ENCODE measurements around the gene SIKE1. TPM values are rescaled to one million over a fixed set of nuclear protein-coding genes. Genes with fewer than 3 reads are reported as not detected.
"Not testable (repeated sequence)": the region's sequence is repeated elsewhere in the genome, so short reads cannot be mapped to it uniquely, and the experiment has no call there.

SIKE1 gene
- 36.6 TPM for polyA plus RNA-seq (2013, experiment 1 of 2)
- 39.3 TPM for polyA plus RNA-seq (2013, experiment 2 of 2)

DNA sequence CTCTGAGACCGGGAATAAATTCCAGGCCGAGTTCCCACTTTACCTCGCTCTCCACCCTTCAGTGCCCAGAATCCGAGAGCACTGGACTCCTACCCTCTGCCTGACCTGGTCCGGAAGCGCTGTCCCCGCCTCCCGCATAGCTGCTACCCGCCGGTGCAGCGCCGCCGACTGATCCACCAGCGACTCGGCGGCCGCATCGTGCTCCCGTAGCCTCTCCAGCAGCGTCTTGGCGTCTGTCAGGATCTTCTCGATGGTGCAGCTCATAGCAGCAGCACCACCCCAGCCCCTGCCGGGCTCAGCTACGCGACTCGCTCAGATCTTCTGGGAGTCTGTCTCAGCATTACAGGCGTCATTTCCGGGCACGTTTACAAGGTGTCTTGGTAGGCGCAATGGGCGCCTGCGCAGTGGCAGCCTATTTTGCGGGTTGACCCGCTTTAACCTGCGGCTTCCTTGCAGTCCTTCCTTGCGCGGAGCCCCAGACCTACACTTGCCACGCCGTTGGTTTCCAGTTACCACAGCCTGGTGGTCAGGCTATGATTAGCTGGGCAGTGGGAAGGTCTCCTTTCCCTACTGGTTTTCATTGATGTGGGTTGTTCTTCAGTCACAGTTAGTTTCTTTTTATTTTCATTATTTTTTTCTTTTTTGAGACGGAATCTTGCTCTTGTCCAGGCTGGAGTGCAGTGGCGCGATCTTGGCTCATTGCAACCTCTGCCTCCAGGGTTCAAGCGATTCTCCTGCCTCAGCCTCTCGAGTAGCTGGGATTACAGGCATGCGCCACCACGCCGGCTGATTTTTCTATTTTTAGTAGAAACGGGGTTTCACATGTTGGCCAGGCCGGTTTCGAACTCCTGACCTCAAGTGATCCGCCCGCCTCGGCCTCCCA is at the start of gene SIKE1:
SIKE1 (minus strand) TSS at position 342 of the 883 bp plus-strand sequence; CDS start at position 264, 78 bp downstream.
- Histone ChIP-seq H3K36me3 (ENCODE audit: control insufficient read depth, insufficient read depth, low read length) (no peaks in the 10 kb centered on the region), H2BK120ac (ENCODE audit: low read depth, low read length) (no peak within 1 kb of the TSS), H3K4me3 (ENCODE audit: low read length) (peak within 1 kb of the TSS; percentile 91), H3K9ac (ENCODE audit: low read length) (peak within 1 kb of the TSS; percentile 96), H3K4me1 (ENCODE audit: control insufficient read depth, low read depth, low read length) (no peaks in the 10 kb centered on the region), H3K56ac (ENCODE audit: low read length) (peak within 1 kb of the TSS; percentile 99), H3K79me2 (ENCODE audit: control insufficient read depth, insufficient read depth, low read length) (peaks cover 5% of the 10 kb centered on the region), H3K4ac (ENCODE audit: low read depth, low read length) (peak within 1 kb of the TSS; percentile 58), H2AK5ac (ENCODE audit: low read length) (no peak within 1 kb of the TSS), H4K8ac (ENCODE audit: low read depth, low read length) (no peak within 1 kb of the TSS), H3K27me3 (ENCODE audit: insufficient read depth, low read length, poor library complexity) (no peaks in the 10 kb centered on the region), H2BK15ac (replicated peaks; ENCODE audit: low read depth) (no peak within 1 kb of the TSS), H4K5ac (ENCODE audit: low read length) (peak within 1 kb of the TSS; percentile 95), H3K27ac (ENCODE audit: low read depth, low read length) (peak within 1 kb of the TSS; percentile 90), H3K23ac (ENCODE audit: low read length) (no peak within 1 kb of the TSS), H3K4me2 (ENCODE audit: low read length) (peak within 1 kb of the TSS; percentile 97), H3K79me1 (ENCODE audit: low read length) (peaks cover 2% of the 10 kb centered on the region), H3K18ac (ENCODE audit: low read length) (no peak within 1 kb of the TSS), H2BK5ac (ENCODE audit: low read length) (peak within 1 kb of the TSS; percentile 67)
- DNase-seq, result peak; percentile 98
- WGBS (ENCODE audit: extremely low coverage, insufficient coverage, low lambda C conversion rate), result no CpG with 5 or more reads among the region's 53 CpGs

DNA sequence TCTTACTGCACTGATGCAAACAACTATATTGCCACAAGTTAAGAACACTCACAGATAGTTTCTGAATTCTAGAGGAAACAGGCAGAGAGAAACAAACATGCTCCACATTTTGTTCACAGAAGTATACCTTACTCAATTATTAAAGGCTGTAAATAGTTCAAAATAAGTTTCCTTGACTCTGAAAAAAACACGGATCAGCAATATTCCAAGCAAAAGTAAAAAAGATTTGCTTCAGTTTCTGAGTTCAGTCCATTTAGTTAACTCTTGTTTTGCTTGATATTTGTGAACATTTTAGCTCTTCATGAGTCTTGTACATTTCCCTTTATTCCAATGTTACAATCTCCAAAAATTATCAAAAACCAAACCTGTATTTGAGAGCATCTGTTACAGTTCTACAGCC is 49.6 kb upstream of the SIKE1 start:
- not testable (repeated sequence) for H3K4me3 ChIP-seq (ENCODE audit: low read length); H4K5ac ChIP-seq (ENCODE audit: low read length); H3K56ac ChIP-seq (ENCODE audit: low read length); H3K18ac ChIP-seq (ENCODE audit: low read length); H3K9ac ChIP-seq (ENCODE audit: low read length); H3K27me3 ChIP-seq (ENCODE audit: insufficient read depth, low read length, poor library complexity); H2BK15ac ChIP-seq (replicated peaks; ENCODE audit: low read depth); H2AK5ac ChIP-seq (ENCODE audit: low read length); H2BK120ac ChIP-seq (ENCODE audit: low read depth, low read length); DNase-seq; H3K79me1 ChIP-seq (ENCODE audit: low read length); H4K8ac ChIP-seq (ENCODE audit: low read depth, low read length); H3K27ac ChIP-seq (ENCODE audit: low read depth, low read length); H3K79me2 ChIP-seq (ENCODE audit: control insufficient read depth, insufficient read depth, low read length); H3K23ac ChIP-seq (ENCODE audit: low read length); H3K4ac ChIP-seq (ENCODE audit: low read depth, low read length); H3K4me2 ChIP-seq (ENCODE audit: low read length); H2BK5ac ChIP-seq (ENCODE audit: low read length); H3K4me1 ChIP-seq (ENCODE audit: control insufficient read depth, low read depth, low read length); H3K36me3 ChIP-seq (ENCODE audit: control insufficient read depth, insufficient read depth, low read length)
- no CpG with 5 or more reads among the region's 1 CpG for WGBS (ENCODE audit: extremely low coverage, insufficient coverage, low lambda C conversion rate)

DNA sequence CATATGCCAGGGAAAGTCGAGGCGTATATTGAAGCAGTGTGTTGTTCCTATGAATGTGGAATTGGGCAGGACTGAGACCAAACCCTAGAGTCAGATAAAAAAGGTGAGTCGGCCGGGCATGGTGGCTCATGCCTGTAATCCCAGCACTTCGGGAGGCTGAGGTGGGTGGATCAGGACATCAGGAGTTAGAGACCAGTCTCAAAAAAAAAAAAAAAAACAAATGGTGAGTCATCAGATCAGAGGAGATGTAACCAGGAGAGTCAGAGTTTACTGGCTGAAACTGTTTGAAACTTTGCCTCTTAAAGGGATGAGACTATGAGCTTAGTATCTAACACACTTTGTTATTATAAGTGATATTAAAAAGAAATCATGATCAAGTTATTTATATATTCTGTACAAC is 47.8 kb upstream of the SIKE1 start:
- Histone ChIP-seq H3K23ac (ENCODE audit: low read length) (no peak overlapping the region), H3K56ac (ENCODE audit: low read length) (no peak overlapping the region), H3K27ac (ENCODE audit: low read depth, low read length) (no peak overlapping the region), H2BK5ac (ENCODE audit: low read length) (no peak overlapping the region), H3K9ac (ENCODE audit: low read length) (no peak overlapping the region), H2BK120ac (ENCODE audit: low read depth, low read length) (no peak overlapping the region), H3K4me3 (ENCODE audit: low read length) (no peak overlapping the region), H3K4ac (ENCODE audit: low read depth, low read length) (no peak overlapping the region), H3K36me3 (ENCODE audit: control insufficient read depth, insufficient read depth, low read length) (no peaks in the 10 kb centered on the region), H3K79me2 (ENCODE audit: control insufficient read depth, insufficient read depth, low read length) (no peaks in the 10 kb centered on the region), H4K8ac (ENCODE audit: low read depth, low read length) (no peak overlapping the region), H3K79me1 (ENCODE audit: low read length) (no peaks in the 10 kb centered on the region), H3K18ac (ENCODE audit: low read length) (no peak overlapping the region), H3K4me1 (ENCODE audit: control insufficient read depth, low read depth, low read length) (no peaks in the 10 kb centered on the region), H3K4me2 (ENCODE audit: low read length) (no peak overlapping the region), H2AK5ac (ENCODE audit: low read length) (no peak overlapping the region), H2BK15ac (replicated peaks; ENCODE audit: low read depth) (no peak overlapping the region), H4K5ac (ENCODE audit: low read length) (no peak overlapping the region), H3K27me3 (ENCODE audit: insufficient read depth, low read length, poor library complexity) (no peaks in the 10 kb centered on the region)
- no CpG with 5 or more reads among the region's 5 CpGs for WGBS (ENCODE audit: extremely low coverage, insufficient coverage, low lambda C conversion rate)
- peak; percentile 3 for DNase-seq

DNA sequence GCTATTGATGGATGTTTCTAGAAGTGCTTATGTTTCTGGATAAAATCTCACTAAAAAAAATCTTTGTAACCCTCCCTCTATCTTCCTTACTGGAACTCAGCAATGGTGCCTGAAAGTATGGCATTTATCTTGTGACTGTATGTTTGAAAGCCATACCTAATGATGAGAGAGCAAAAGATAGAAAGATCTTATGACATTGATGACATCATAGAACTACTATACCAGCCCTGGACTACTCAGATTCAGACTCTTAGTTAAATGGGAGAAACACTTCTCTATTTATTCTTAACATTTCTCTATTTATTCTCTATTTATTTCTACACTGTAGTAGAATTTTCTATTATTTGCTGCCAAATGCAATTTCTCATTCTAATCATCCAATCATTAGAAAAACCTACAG is 41.5 kb upstream of the SIKE1 start:
- Histone ChIP-seq H2BK15ac (replicated peaks; ENCODE audit: low read depth) (no peak overlapping the region), H2BK5ac (ENCODE audit: low read length) (no peak overlapping the region), H3K56ac (ENCODE audit: low read length) (no peak overlapping the region), H3K27ac (ENCODE audit: low read depth, low read length) (no peak overlapping the region), H4K5ac (ENCODE audit: low read length) (no peak overlapping the region), H3K36me3 (ENCODE audit: control insufficient read depth, insufficient read depth, low read length) (no peaks in the 10 kb centered on the region), H3K27me3 (ENCODE audit: insufficient read depth, low read length, poor library complexity) (no peaks in the 10 kb centered on the region), H3K4me2 (ENCODE audit: low read length) (no peak overlapping the region), H3K4me3 (ENCODE audit: low read length) (no peak overlapping the region), H3K23ac (ENCODE audit: low read length) (no peak overlapping the region), H2BK120ac (ENCODE audit: low read depth, low read length) (no peak overlapping the region), H3K79me1 (ENCODE audit: low read length) (no peaks in the 10 kb centered on the region), H3K4ac (ENCODE audit: low read depth, low read length) (no peak overlapping the region), H2AK5ac (ENCODE audit: low read length) (no peak overlapping the region), H3K79me2 (ENCODE audit: control insufficient read depth, insufficient read depth, low read length) (no peaks in the 10 kb centered on the region), H3K4me1 (ENCODE audit: control insufficient read depth, low read depth, low read length) (no peaks in the 10 kb centered on the region), H3K9ac (ENCODE audit: low read length) (no peak overlapping the region), H3K18ac (ENCODE audit: low read length) (no peak overlapping the region), H4K8ac (ENCODE audit: low read depth, low read length) (no peak overlapping the region)
- DNase-seq, result no peak

DNA sequence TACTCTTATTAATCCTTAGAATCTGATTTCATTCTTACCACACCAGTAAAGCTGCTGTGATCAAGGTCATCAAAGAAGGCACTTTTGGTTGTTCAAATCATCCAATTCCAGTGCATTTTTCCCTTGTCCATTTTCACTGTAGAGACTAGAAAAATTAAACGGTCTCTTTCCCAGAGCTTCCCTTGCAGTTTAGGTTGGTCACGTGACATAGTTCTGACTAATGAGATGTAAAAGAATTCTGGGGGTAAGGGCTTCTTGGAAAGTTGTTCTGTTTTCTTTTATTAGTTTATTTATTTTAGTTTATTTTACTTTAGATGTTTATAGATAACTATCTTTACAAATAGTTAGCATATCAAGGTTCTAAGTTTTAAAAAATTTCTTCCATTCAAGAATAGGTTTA is 39.9 kb upstream of the SIKE1 start:
- Histone ChIP-seq H2BK120ac (ENCODE audit: low read depth, low read length) (no peak overlapping the region), H3K79me1 (ENCODE audit: low read length) (no peaks in the 10 kb centered on the region), H3K4me1 (ENCODE audit: control insufficient read depth, low read depth, low read length) (no peaks in the 10 kb centered on the region), H3K36me3 (ENCODE audit: control insufficient read depth, insufficient read depth, low read length) (no peaks in the 10 kb centered on the region), H2BK15ac (replicated peaks; ENCODE audit: low read depth) (no peak overlapping the region), H2AK5ac (ENCODE audit: low read length) (no peak overlapping the region), H3K27me3 (ENCODE audit: insufficient read depth, low read length, poor library complexity) (no peaks in the 10 kb centered on the region), H3K23ac (ENCODE audit: low read length) (no peak overlapping the region), H3K4ac (ENCODE audit: low read depth, low read length) (no peak overlapping the region), H3K4me2 (ENCODE audit: low read length) (no peak overlapping the region), H3K4me3 (ENCODE audit: low read length) (no peak overlapping the region), H3K27ac (ENCODE audit: low read depth, low read length) (no peak overlapping the region), H3K56ac (ENCODE audit: low read length) (no peak overlapping the region), H4K5ac (ENCODE audit: low read length) (no peak overlapping the region), H4K8ac (ENCODE audit: low read depth, low read length) (no peak overlapping the region), H2BK5ac (ENCODE audit: low read length) (no peak overlapping the region), H3K9ac (ENCODE audit: low read length) (no peak overlapping the region), H3K18ac (ENCODE audit: low read length) (no peak overlapping the region), H3K79me2 (ENCODE audit: control insufficient read depth, insufficient read depth, low read length) (no peaks in the 10 kb centered on the region)
- DNase-seq, result no peak
- WGBS (ENCODE audit: extremely low coverage, insufficient coverage, low lambda C conversion rate), result no CpG with 5 or more reads among the region's 2 CpGs

DNA sequence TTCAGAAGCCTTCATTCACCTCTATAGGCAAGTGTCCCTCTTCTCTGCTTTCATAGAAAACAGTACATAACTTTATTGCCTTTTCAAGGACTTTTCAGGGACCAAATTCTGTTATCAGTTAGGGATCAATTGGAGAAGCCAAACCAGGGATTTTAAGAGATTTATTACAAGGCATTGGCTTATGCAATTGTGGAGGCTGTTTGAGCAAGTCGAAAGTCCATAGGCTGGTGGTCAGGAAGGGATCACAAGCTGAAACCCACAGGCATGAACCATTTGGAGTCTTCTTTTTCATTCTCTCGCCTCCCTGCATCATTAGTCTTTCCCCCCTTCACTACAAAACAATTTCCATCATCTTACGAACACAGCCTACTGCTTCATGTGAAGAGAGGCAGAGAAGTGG is 39.4 kb upstream of the SIKE1 start:
- Histone ChIP-seq H3K56ac (ENCODE audit: low read length) (no peak overlapping the region), H4K8ac (ENCODE audit: low read depth, low read length) (no peak overlapping the region), H3K4me3 (ENCODE audit: low read length) (no peak overlapping the region), H3K9ac (ENCODE audit: low read length) (no peak overlapping the region), H2AK5ac (ENCODE audit: low read length) (no peak overlapping the region), H2BK120ac (ENCODE audit: low read depth, low read length) (no peak overlapping the region), H3K23ac (ENCODE audit: low read length) (no peak overlapping the region), H4K5ac (ENCODE audit: low read length) (no peak overlapping the region), H2BK5ac (ENCODE audit: low read length) (no peak overlapping the region), H3K18ac (ENCODE audit: low read length) (no peak overlapping the region), H2BK15ac (replicated peaks; ENCODE audit: low read depth) (no peak overlapping the region), H3K4me1 (ENCODE audit: control insufficient read depth, low read depth, low read length) (no peaks in the 10 kb centered on the region), H3K4me2 (ENCODE audit: low read length) (no peak overlapping the region), H3K27me3 (ENCODE audit: insufficient read depth, low read length, poor library complexity) (no peaks in the 10 kb centered on the region), H3K4ac (ENCODE audit: low read depth, low read length) (no peak overlapping the region), H3K79me1 (ENCODE audit: low read length) (no peaks in the 10 kb centered on the region), H3K27ac (ENCODE audit: low read depth, low read length) (no peak overlapping the region), H3K79me2 (ENCODE audit: control insufficient read depth, insufficient read depth, low read length) (no peaks in the 10 kb centered on the region), H3K36me3 (ENCODE audit: control insufficient read depth, insufficient read depth, low read length) (no peaks in the 10 kb centered on the region)
- DNase-seq, result no peak
- WGBS (ENCODE audit: extremely low coverage, insufficient coverage, low lambda C conversion rate), result no CpG with 5 or more reads among the region's 3 CpGs
